ENCODE results near the gene PSMG4. TPM values are rescaled to one million over a fixed set of nuclear protein-coding genes. Genes with fewer than 3 reads are reported as not detected.
A peak's percentile ranks its signal among the peaks of the same experiment; 100 is the strongest.

PSMG4 gene
- total and polyA plus RNA-seq, 9 donors, result 10.3 to 16.3 (median 12.7) TPM

DNA sequence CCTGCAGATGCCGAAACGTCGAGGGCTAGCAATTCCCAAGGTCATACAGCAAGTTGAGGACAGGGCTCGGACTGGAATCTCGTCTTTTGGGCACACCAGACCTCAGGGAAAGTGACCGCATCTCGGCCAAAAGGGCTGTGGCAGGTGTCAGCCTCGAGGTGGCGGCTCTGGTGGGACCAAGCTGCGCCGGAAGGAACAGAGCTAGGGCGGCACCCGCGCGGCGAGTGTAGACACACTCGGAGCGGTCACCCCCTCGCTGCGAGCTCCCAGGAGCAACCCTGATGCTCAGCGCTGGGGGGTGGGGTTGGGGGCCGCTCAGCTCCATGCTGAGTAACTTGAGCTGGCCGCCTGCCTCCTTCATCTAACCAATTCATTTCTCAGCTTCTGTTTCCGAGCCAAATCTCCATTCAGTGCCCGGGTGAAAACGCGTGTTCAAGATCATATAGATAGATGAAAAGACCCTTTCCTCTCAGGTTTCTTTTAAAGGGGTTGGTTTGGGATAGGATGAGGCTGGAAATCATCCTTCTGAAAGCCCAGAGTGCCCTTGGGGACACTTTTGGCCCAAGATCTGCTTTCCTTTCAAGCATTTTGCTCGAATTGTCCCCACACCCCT, 29.1 kb upstream of the PSMG4 start:
- Histone ChIP-seq H3K4me3 (ENCODE audit: low read length) (peak overlapping the region; percentile 4), H3K27me3 (ENCODE audit: control insufficient read depth, insufficient read depth, low read length) (peaks cover 71% of the 10 kb centered on the region), H3K4me1 (ENCODE audit: control insufficient read depth, insufficient read depth, low read length) (peaks cover 55% of the 10 kb centered on the region)

DNA sequence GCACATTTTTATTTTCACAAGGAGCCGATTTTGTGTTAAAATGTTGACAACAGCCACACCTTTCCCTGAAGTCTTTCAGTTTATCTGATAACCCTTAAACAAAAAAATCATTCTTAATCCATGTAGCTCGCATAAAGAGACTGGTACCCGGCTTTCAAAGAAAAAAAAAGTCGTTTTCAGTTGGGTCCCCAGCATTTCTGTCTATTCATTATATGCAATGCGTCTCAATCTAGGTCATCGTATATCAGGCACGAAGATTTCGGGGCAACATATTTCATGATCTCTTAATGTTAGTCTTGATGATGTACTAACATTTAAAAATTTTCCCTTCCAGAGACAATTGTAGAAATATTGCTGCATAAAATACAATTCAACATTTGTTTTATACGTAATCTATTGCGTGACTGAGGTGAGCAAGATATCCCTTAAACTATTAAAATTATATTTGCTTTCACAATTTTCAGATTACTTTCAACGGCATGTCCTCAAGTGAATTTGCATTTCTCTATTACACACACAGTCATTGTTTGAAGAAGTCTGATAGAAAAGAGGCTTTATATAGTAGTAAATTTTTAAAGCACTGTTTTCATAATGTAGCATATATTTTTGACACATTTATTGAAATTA, 28.4 kb upstream of the PSMG4 start:
- Histone ChIP-seq H3K4me1 (ENCODE audit: control insufficient read depth, insufficient read depth, low read length) (peaks cover 55% of the 10 kb centered on the region), H3K36me3 (ENCODE audit: control insufficient read depth, insufficient read depth, low read length) (peaks cover 3% of the 10 kb centered on the region), H3K27ac (ENCODE audit: low read length) (no peak overlapping the region), H3K27me3 (ENCODE audit: control insufficient read depth, insufficient read depth, low read length) (peaks cover 72% of the 10 kb centered on the region), H3K4me3 (ENCODE audit: low read length) (no peak overlapping the region), H3K9me3 (replicated peaks; ENCODE audit: control insufficient read depth, low read depth, low read length) (no peaks in the 10 kb centered on the region)
- WGBS (ENCODE audit: insufficient coverage), result 17% methylated on average over 1 of the region's 11 CpGs
- no peak for DNase-seq

More for the DNA sequence above, 29.1 kb upstream of the PSMG4 start:
- 4% methylated on average over 20 of the region's 28 CpGs for WGBS (ENCODE audit: insufficient coverage)
- no peak overlapping the region for H3K27ac ChIP-seq (ENCODE audit: low read length)
- peak; percentile 33 for DNase-seq
- H3K9me3 ChIP-seq (replicated peaks; ENCODE audit: control insufficient read depth, low read depth, low read length), result no peaks in the 10 kb centered on the region
- H3K36me3 ChIP-seq (ENCODE audit: control insufficient read depth, insufficient read depth, low read length), result peaks cover 3% of the 10 kb centered on the region

DNA sequence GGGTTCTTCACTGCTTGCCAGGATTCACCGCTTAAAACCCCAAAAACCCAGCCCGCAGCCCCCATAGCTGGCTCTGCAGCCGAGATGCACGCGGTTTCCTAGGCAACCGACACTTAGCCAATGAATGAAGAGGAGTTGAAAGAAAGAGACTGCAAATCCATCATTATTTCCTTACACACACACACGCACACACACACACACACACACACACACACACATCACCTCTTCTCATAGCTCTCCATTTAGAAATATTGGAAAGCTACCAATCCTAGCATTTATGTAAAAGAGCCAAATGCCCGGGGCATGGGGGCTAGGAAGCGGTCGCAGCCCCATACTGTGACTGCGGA, 27.9 kb upstream of the PSMG4 start:
- Histone ChIP-seq H3K36me3 (ENCODE audit: control insufficient read depth, insufficient read depth, low read length) (peaks cover 3% of the 10 kb centered on the region), H3K4me3 (ENCODE audit: low read length) (peak overlapping the region; percentile 56), H3K4me1 (ENCODE audit: control insufficient read depth, insufficient read depth, low read length) (peaks cover 55% of the 10 kb centered on the region), H3K27me3 (ENCODE audit: control insufficient read depth, insufficient read depth, low read length) (peaks cover 73% of the 10 kb centered on the region), H3K9me3 (replicated peaks; ENCODE audit: control insufficient read depth, low read depth, low read length) (no peaks in the 10 kb centered on the region), H3K27ac (ENCODE audit: low read length) (peak overlapping the region; percentile 79)
- DNase-seq, result peak; percentile 78
- 6% methylated on average over 7 of the region's 11 CpGs for WGBS (ENCODE audit: insufficient coverage)

DNA sequence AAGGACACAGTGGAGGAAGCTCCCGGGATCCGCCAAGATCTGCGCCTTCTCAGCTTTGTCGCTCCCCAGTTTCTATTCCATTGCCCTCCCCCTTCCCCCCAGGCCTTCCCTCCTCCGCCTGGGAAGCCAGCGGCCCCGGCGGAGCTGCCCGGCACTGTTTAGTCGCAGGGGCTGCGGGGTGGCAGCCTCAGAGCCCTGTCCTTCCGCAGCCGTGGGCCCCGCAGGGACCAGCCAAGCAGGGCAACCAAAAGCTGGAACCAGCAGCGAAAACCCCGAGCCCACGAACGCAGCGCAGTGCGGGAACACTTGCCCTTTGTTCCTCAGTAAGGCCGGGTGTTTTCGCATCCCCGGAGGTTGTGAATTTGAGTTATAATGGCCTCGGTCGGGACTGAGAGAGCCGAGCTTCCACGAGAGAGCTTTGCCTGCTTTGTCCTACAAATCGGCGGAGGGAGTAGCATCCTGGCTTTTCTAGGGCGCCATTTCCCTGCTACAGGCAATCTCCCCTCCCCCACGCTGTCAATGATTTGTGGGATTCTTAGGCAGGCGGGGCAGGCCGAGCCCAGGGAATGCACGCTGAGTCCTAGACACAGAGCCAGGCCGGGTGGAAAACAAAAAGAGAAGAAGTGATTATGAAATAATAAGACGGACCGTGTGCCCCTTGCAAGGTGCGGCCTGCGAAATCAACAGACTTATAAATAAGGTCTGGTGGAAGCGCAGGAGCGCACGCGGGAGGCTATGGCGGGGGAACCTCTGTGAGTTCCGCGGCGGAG, 27.3 kb upstream of the PSMG4 start:
- peak overlapping the region; percentile 56 for H3K4me3 ChIP-seq (ENCODE audit: low read length)
- H3K4me1 ChIP-seq (ENCODE audit: control insufficient read depth, insufficient read depth, low read length), result peaks cover 50% of the 10 kb centered on the region
- H3K9me3 ChIP-seq (replicated peaks; ENCODE audit: control insufficient read depth, low read depth, low read length), result no peaks in the 10 kb centered on the region
- peak overlapping the region; percentile 79 for H3K27ac ChIP-seq (ENCODE audit: low read length)
- no peaks in the 10 kb centered on the region for H3K36me3 ChIP-seq (ENCODE audit: control insufficient read depth, insufficient read depth, low read length)
- peak; percentile 88 for DNase-seq
- peaks cover 69% of the 10 kb centered on the region for H3K27me3 ChIP-seq (ENCODE audit: control insufficient read depth, insufficient read depth, low read length)
- WGBS (ENCODE audit: insufficient coverage), result 2% methylated on average over 41 of the region's 47 CpGs

DNA sequence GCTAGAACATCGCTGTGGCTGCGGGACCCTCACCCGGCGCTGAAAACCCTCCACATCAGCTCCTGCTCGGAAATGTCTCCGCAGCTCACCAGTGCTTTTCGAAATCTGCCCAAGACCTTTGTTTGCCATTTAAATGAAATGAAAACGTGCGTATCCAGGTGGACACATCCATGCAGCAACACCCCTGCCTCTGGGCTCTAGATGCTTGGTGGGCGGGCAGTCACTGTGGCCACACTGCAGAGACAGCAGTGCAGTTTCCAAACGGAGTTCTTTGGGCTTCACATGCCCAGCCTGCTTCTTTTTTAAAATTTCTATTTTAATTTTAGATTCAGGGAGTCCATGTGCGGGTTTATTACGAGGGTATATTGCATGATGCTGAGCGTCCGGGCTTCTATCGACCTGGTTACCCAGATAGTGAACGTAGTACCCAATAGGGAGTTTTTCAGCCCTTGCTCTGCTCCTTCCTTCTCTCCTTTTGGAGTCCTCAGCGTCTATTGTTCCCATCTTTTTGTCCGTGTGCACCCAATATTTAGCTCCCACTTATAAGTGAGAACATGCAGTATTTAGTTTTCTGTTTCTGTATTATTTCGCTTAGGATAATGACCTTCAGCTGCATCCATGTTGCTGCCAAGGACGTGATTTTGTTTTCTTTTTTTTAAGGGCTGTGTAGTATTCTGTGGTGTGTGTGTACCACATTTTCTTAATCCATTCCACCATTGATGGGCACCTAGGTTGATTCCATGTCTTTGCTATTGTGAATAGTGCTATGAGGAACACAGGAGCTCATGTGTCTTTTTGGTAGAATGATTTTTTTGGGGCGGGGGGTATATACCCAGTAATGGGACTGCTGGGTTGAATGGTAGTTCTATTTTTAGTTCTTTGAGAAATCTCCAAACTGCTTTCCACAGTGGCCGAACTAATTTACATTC, 26.5 kb upstream of the PSMG4 start:
- Histone ChIP-seq H3K36me3 (ENCODE audit: control insufficient read depth, insufficient read depth, low read length) (no peaks in the 10 kb centered on the region), H3K9me3 (replicated peaks; ENCODE audit: control insufficient read depth, low read depth, low read length) (no peaks in the 10 kb centered on the region), H3K4me1 (ENCODE audit: control insufficient read depth, insufficient read depth, low read length) (peaks cover 42% of the 10 kb centered on the region), H3K27me3 (ENCODE audit: control insufficient read depth, insufficient read depth, low read length) (peaks cover 61% of the 10 kb centered on the region), H3K4me3 (ENCODE audit: low read length) (peak overlapping the region; percentile 56), H3K27ac (ENCODE audit: low read length) (no peak overlapping the region)
- DNase-seq, result no peak
- WGBS (ENCODE audit: insufficient coverage), result 5% methylated on average over 9 of the region's 23 CpGs

DNA sequence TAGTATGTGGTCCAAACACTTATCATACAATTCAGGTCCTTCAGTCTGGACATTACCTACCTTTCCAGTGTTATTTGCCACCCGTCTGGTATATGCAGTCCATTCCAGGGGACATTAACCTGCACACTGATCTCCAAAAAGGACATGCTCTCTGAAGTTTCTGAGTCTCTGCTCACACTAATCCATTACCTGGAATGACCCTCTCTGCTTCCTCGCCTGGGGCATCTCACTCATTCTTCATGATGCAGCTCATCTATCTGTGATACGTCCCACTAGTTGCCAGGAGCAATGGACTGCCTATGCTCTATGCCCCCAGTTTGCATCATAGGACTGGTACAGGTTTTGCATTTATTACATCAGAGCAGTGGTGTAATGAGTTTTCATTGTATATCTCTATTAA, 25.4 kb upstream of the PSMG4 start:
- H3K9me3 ChIP-seq (replicated peaks; ENCODE audit: control insufficient read depth, low read depth, low read length), result no peaks in the 10 kb centered on the region
- no peak overlapping the region for H3K27ac ChIP-seq (ENCODE audit: low read length)
- 82% methylated on average over 2 of the region's 3 CpGs for WGBS (ENCODE audit: insufficient coverage)
- H3K4me1 ChIP-seq (ENCODE audit: control insufficient read depth, insufficient read depth, low read length), result peaks cover 39% of the 10 kb centered on the region
- H3K4me3 ChIP-seq (ENCODE audit: low read length), result no peak overlapping the region
- no peaks in the 10 kb centered on the region for H3K36me3 ChIP-seq (ENCODE audit: control insufficient read depth, insufficient read depth, low read length)
- peaks cover 52% of the 10 kb centered on the region for H3K27me3 ChIP-seq (ENCODE audit: control insufficient read depth, insufficient read depth, low read length)
- no peak for DNase-seq

DNA sequence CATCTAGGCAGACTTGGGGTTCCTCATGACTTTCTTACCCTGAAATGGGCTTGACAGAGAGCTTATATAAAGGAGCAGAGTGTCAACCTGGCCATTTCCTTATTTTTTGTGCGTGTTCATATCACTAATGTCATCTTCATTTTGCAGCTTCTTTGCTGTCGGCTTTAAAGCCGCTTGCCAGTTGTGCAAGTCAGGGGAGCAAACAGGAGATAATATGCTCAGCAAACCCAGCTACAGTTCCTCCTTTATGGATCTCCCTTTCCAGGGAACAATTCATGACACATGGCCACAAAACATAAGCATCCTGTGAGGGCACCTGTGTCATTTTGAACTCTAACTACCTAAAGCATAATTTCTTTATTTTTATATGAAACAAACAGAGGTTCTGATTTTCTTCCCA, 24.8 kb upstream of the PSMG4 start:
- no peak for DNase-seq
- H3K27ac ChIP-seq (ENCODE audit: low read length), result no peak overlapping the region
- peaks cover 50% of the 10 kb centered on the region for H3K27me3 ChIP-seq (ENCODE audit: control insufficient read depth, insufficient read depth, low read length)
- peaks cover 34% of the 10 kb centered on the region for H3K4me1 ChIP-seq (ENCODE audit: control insufficient read depth, insufficient read depth, low read length)
- H3K4me3 ChIP-seq (ENCODE audit: low read length), result no peak overlapping the region
- no peaks in the 10 kb centered on the region for H3K36me3 ChIP-seq (ENCODE audit: control insufficient read depth, insufficient read depth, low read length)
- 67% methylated on average over 3 of the region's 3 CpGs for WGBS (ENCODE audit: insufficient coverage)
- no peaks in the 10 kb centered on the region for H3K9me3 ChIP-seq (replicated peaks; ENCODE audit: control insufficient read depth, low read depth, low read length)

DNA sequence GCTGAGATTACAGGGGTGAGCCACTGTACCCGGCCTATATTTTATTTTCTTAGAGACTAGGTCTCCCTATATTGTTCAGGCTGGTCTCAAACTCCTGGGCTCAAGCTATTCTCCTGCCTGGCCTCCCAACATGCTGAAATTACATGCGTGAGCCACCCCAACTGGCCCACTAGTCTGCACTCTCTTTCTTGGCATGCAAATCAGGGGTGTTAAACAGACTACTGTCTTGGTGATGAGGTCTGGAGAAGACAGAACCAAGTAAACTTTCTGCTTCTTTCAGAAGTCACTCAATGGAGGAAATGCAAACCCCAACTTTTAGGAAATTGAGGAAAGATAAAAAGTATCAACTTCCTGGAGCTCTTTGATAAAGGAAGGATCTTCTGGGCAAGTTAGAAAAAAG, 23.3 kb upstream of the PSMG4 start:
- Histone ChIP-seq H3K27ac (ENCODE audit: low read length) (no peak overlapping the region), H3K36me3 (ENCODE audit: control insufficient read depth, insufficient read depth, low read length) (no peaks in the 10 kb centered on the region), H3K4me3 (ENCODE audit: low read length) (no peak overlapping the region), H3K4me1 (ENCODE audit: control insufficient read depth, insufficient read depth, low read length) (peaks cover 22% of the 10 kb centered on the region), H3K9me3 (replicated peaks; ENCODE audit: control insufficient read depth, low read depth, low read length) (no peaks in the 10 kb centered on the region), H3K27me3 (ENCODE audit: control insufficient read depth, insufficient read depth, low read length) (peaks cover 39% of the 10 kb centered on the region)
- DNase-seq, result no peak
- 83% methylated on average over 2 of the region's 2 CpGs for WGBS (ENCODE audit: insufficient coverage)

DNA sequence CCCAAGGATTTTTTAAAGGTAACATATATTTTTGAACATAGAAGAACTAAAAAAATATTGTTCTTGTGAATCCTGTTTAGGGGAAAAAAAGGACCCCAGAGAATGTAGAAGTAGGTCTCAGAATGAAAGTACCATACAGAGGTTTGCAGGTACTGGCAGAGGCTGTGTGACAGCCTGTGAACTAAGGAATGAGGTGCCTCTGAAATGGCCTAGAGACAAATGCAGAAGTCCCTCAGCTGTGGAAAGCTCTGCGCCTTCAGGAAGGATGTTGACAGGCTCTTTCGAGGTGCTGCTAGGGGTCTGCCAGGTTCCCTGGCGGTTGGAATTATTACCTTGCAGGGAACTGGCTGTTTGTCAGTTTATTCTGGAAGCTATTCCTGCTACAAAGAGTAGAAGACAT, 22.7 kb upstream of the PSMG4 start:
- Histone ChIP-seq H3K4me1 (ENCODE audit: control insufficient read depth, insufficient read depth, low read length) (peaks cover 19% of the 10 kb centered on the region), H3K9me3 (replicated peaks; ENCODE audit: control insufficient read depth, low read depth, low read length) (no peaks in the 10 kb centered on the region), H3K4me3 (ENCODE audit: low read length) (no peak overlapping the region), H3K36me3 (ENCODE audit: control insufficient read depth, insufficient read depth, low read length) (no peaks in the 10 kb centered on the region), H3K27ac (ENCODE audit: low read length) (no peak overlapping the region), H3K27me3 (ENCODE audit: control insufficient read depth, insufficient read depth, low read length) (peaks cover 36% of the 10 kb centered on the region)
- 50% methylated on average over 1 of the region's 3 CpGs for WGBS (ENCODE audit: insufficient coverage)
- DNase-seq, result no peak

Measured in muscle of leg (tissue), 11 donors.